Erythroblast (primary cell): ENCODE results near the gene MPI.

ENCODE experiments used
- GATA1 ChIP-seq: IDR thresholded peaks from 2 replicates; pipeline ENCODE4 v1.6.1; 2011; ENCODE audit warnings: low read depth, mild to moderate bottlenecking, control low read depth, low read length, moderate library complexity
- POLR2A ChIP-seq: IDR thresholded peaks from 2 replicates; pipeline ENCODE4 v1.6.1; 2011; ENCODE audit warnings: mild to moderate bottlenecking, low read length

- TF ChIP-seq POLR2A (no peak), GATA1 (no peak)
Measured at GRCh38 chr15:74920456-74920855, 30.6 kb downstream of the MPI start.
